GM23338 (cell line): Measurements from ENCODE around the gene PTPRC.

ENCODE experiments used
- CREB1 ChIP-seq: fragments of 250-450 bp; sonication (Bioruptor Pico); IDR thresholded peaks from 2 replicates; pipeline ENCODE4 v1.5.0; 2020; ENCODE audit warnings: low read depth, mild to moderate bottlenecking, moderate library complexity
- EZH2 ChIP-seq: fragments of 200-600 bp; sonication (generic); IDR thresholded peaks from one replicate; pipeline ENCODE4 v1.8.0; 2017; ENCODE audit warnings: antibody characterized with exemption, mild to moderate bottlenecking, low read depth; ENCODE audit not compliant: unreplicated experiment
- EZH2phosphoT487 ChIP-seq: fragments of 200-600 bp; sonication (generic); IDR thresholded peaks from one replicate; pipeline ENCODE4 v1.8.1; 2018; ENCODE audit warnings: antibody characterized with exemption; ENCODE audit not compliant: unreplicated experiment
- JUNB ChIP-seq: IDR thresholded peaks from one replicate; pipeline ENCODE4 v1.6.1; 2016; ENCODE audit warnings: antibody characterized with exemption; ENCODE audit not compliant: unreplicated experiment
- POLR2AphosphoS5 ChIP-seq: IDR thresholded peaks from 2 replicates; pipeline ENCODE4 v1.6.1; 2016; ENCODE audit warnings: antibody characterized with exemption, low read depth
- ZNF114 ChIP-seq: fragments of 250-450 bp; sonication (Bioruptor Pico); IDR thresholded peaks from 2 replicates; pipeline ENCODE4 v1.5.0; 2020; ENCODE audit warnings: mild to moderate bottlenecking, moderate library complexity
- TF ChIP-seq, protein P1 (sequence below): IDR thresholded peaks from one replicate; pipeline ENCODE4 v1.6.1; 2018; ENCODE audit warnings: antibody characterized with exemption; ENCODE audit not compliant: unreplicated experiment
- TF ChIP-seq, protein P2 (sequence below), 2 experiments: fragments of 200-600 bp in 1 of 2; sonication (generic) in 1 of 2; conservative IDR thresholded peaks; 2 replicates each; pipeline versions ENCODE4 v1.5.1 to v1.6.1; 2016 to 2017; ENCODE audit warnings: antibody characterized with exemption in 2 of 2, low read depth in 2 of 2, mild to moderate bottlenecking in 2 of 2, moderate library complexity in 1 of 2
- TF ChIP-seq, protein P3 (sequence below): IDR thresholded peaks from 2 replicates; pipeline ENCODE4 v1.6.1; 2016; ENCODE audit warnings: antibody characterized with exemption

DNA sequence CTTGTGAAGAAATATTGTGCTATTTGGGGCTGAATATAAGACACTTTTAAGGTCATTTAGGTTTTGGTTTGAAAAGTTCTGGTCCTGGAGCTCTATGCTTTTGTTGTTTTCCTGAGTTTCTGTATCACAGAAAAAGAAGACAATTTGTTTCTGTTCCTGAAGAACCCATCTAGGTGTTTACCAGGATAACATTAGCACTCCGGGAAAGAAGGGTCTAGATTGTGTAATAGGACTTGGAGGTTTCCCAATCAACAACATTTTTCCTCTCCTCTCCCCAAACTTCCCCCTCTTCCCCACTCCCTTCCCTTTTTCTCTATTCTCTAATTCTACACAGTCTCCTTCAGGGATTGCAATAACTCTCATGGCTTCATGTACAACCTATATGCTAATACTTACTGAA, 78.7 kb downstream of the PTPRC start:
- TF ChIP-seq, protein P1, sequence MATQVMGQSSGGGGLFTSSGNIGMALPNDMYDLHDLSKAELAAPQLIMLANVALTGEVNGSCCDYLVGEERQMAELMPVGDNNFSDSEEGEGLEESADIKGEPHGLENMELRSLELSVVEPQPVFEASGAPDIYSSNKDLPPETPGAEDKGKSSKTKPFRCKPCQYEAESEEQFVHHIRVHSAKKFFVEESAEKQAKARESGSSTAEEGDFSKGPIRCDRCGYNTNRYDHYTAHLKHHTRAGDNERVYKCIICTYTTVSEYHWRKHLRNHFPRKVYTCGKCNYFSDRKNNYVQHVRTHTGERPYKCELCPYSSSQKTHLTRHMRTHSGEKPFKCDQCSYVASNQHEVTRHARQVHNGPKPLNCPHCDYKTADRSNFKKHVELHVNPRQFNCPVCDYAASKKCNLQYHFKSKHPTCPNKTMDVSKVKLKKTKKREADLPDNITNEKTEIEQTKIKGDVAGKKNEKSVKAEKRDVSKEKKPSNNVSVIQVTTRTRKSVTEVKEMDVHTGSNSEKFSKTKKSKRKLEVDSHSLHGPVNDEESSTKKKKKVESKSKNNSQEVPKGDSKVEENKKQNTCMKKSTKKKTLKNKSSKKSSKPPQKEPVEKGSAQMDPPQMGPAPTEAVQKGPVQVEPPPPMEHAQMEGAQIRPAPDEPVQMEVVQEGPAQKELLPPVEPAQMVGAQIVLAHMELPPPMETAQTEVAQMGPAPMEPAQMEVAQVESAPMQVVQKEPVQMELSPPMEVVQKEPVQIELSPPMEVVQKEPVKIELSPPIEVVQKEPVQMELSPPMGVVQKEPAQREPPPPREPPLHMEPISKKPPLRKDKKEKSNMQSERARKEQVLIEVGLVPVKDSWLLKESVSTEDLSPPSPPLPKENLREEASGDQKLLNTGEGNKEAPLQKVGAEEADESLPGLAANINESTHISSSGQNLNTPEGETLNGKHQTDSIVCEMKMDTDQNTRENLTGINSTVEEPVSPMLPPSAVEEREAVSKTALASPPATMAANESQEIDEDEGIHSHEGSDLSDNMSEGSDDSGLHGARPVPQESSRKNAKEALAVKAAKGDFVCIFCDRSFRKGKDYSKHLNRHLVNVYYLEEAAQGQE = no peak
- TF ChIP-seq ZNF114 (CRISPR knock-in tag) (no peak), EZH2 (no peak), POLR2AphosphoS5 (no peak), EZH2phosphoT487 (no peak), JUNB (no peak), CREB1 (CRISPR knock-in tag) (no peak)
- TF ChIP-seq, protein P2, sequence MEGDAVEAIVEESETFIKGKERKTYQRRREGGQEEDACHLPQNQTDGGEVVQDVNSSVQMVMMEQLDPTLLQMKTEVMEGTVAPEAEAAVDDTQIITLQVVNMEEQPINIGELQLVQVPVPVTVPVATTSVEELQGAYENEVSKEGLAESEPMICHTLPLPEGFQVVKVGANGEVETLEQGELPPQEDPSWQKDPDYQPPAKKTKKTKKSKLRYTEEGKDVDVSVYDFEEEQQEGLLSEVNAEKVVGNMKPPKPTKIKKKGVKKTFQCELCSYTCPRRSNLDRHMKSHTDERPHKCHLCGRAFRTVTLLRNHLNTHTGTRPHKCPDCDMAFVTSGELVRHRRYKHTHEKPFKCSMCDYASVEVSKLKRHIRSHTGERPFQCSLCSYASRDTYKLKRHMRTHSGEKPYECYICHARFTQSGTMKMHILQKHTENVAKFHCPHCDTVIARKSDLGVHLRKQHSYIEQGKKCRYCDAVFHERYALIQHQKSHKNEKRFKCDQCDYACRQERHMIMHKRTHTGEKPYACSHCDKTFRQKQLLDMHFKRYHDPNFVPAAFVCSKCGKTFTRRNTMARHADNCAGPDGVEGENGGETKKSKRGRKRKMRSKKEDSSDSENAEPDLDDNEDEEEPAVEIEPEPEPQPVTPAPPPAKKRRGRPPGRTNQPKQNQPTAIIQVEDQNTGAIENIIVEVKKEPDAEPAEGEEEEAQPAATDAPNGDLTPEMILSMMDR (conservative IDR thresholded peaks at IDR 0.05; ENCODE audit: low read depth in 2 of 2) = no peak
- TF ChIP-seq, protein P3, sequence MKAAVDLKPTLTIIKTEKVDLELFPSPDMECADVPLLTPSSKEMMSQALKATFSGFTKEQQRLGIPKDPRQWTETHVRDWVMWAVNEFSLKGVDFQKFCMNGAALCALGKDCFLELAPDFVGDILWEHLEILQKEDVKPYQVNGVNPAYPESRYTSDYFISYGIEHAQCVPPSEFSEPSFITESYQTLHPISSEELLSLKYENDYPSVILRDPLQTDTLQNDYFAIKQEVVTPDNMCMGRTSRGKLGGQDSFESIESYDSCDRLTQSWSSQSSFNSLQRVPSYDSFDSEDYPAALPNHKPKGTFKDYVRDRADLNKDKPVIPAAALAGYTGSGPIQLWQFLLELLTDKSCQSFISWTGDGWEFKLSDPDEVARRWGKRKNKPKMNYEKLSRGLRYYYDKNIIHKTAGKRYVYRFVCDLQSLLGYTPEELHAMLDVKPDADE = no peak
